HG03520 (cell line): ENCODE results near the gene HSPA1A.
"Not testable (repeated sequence)": the region's sequence is repeated elsewhere in the genome, so short reads cannot be mapped to it uniquely, and the experiment has no call there.

Source experiments
- ATAC-seq: cut with Tn5 transposase; IDR thresholded peaks from one replicate; pipeline ENCODE4 v1.9.1; 2021; ENCODE audit warnings: mild to moderate bottlenecking, moderate library complexity; ENCODE audit not compliant: unreplicated experiment

Gene HSPA1A

GRCh38 chr6:31861150-31861549 is 45.8 kb downstream of the HSPA1A start:
- ATAC-seq, result no peak

- ATAC-seq, result no peak
These were observed 46.6 kb downstream of the HSPA1A start for GRCh38 chr6:31861919-31862343.

GRCh38 chr6:31862344-31863235 is 47.2 kb downstream of the HSPA1A start, which contains the start of gene NEU1:
Gene NEU1, minus strand, starts transcription at chr6:31862821. Its CDS starts 45 bp downstream, at chr6:31862776.
- ATAC-seq, result peak; percentile 83

GRCh38 chr6:31864123-31864562 is 48.8 kb downstream of the HSPA1A start:
- ATAC-seq, result not testable (repeated sequence)

- ATAC-seq, result no peak
These were observed 49.5 kb downstream of the HSPA1A start for GRCh38 chr6:31864818-31865204.

GRCh38 chr6:31865205-31866118 is 50.1 kb downstream of the HSPA1A start:
- no peak for ATAC-seq
